Measurements from ENCODE around the gene RAPGEF4. TPM values are rescaled to one million over a fixed set of nuclear protein-coding genes. Genes with fewer than 3 reads are reported as not detected.

RAPGEF4 gene
- total RNA-seq, 1 experiment from 2014 or later: not detected

GRCh38 chr2:172822585-172822984, 86.9 kb downstream of the RAPGEF4 start:
- no peak for DNase-seq (ENCODE audit: low spot score)

GRCh38 chr2:172823261-172823850, 87.7 kb downstream of the RAPGEF4 start:
- DNase-seq (ENCODE audit: low spot score): no peak

GRCh38 chr2:172826522-172826921, 90.9 kb downstream of the RAPGEF4 start:
- DNase-seq (ENCODE audit: low spot score): no peak

GRCh38 chr2:172829229-172829628, 93.6 kb downstream of the RAPGEF4 start:
- no peak for DNase-seq (ENCODE audit: low spot score)

- DNase-seq (ENCODE audit: low spot score): no peak
Observed at GRCh38 chr2:172830482-172830881, 94.8 kb downstream of the RAPGEF4 start.

GRCh38 chr2:172833898-172834297, 98.3 kb downstream of the RAPGEF4 start:
- DNase-seq (ENCODE audit: low spot score): no peak

GRCh38 chr2:172834881-172835280, 99.2 kb downstream of the RAPGEF4 start:
- DNase-seq (ENCODE audit: low spot score): no peak

GRCh38 chr2:172836347-172836821, 100.7 kb downstream of the RAPGEF4 start:
- DNase-seq (ENCODE audit: low spot score): peak; percentile 42

- no peak for DNase-seq (ENCODE audit: low spot score)
Observed at GRCh38 chr2:172836827-172837226, 101.2 kb downstream of the RAPGEF4 start.

- DNase-seq (ENCODE audit: low spot score): no peak
Observed at GRCh38 chr2:172839446-172839845, 103.8 kb downstream of the RAPGEF4 start.

GRCh38 chr2:172842511-172843265, 107.0 kb downstream of the RAPGEF4 start:
- no peak for DNase-seq (ENCODE audit: low spot score)

GRCh38 chr2:172843266-172843582, 107.6 kb downstream of the RAPGEF4 start:
- DNase-seq (ENCODE audit: low spot score): no peak

- no peak for DNase-seq (ENCODE audit: low spot score)
Observed at GRCh38 chr2:172843902-172844715, 108.5 kb downstream of the RAPGEF4 start.

- no peak for DNase-seq (ENCODE audit: low spot score)
Observed at GRCh38 chr2:172845028-172845630, 109.5 kb downstream of the RAPGEF4 start.

- DNase-seq (ENCODE audit: low spot score): no peak
Observed at GRCh38 chr2:172846551-172846950, 110.9 kb downstream of the RAPGEF4 start.

GRCh38 chr2:172847188-172847587, 111.5 kb downstream of the RAPGEF4 start:
- no peak for DNase-seq (ENCODE audit: low spot score)

- DNase-seq (ENCODE audit: low spot score): no peak
Observed at GRCh38 chr2:172848519-172848918, 112.9 kb downstream of the RAPGEF4 start.

- no peak for DNase-seq (ENCODE audit: low spot score)
Observed at GRCh38 chr2:172849519-172850217, 114.0 kb downstream of the RAPGEF4 start.

GRCh38 chr2:172855588-172855987, 119.9 kb downstream of the RAPGEF4 start:
- no peak for DNase-seq (ENCODE audit: low spot score)

GRCh38 chr2:172856606-172857005, 121.0 kb downstream of the RAPGEF4 start:
- no peak for DNase-seq (ENCODE audit: low spot score)

- no peak for DNase-seq (ENCODE audit: low spot score)
Observed at GRCh38 chr2:172858473-172858745, 122.8 kb downstream of the RAPGEF4 start.
